ENCODE measurements around the gene WBP2NL. TPM values are rescaled to one million over a fixed set of nuclear protein-coding genes. Genes with fewer than 3 reads are reported as not detected.
"Not testable (repeated sequence)": the region's sequence is repeated elsewhere in the genome, so short reads cannot be mapped to it uniquely, and the experiment has no call there.

The WBP2NL gene
- total RNA-seq (2014; rRNA removed; shearing (Covaris generic)), result 0.78 and 1.2 TPM in 2 replicates
- polyA plus RNA-seq (2014; cell fraction: nucleus; rRNA removed), result 0.31 and 0.73 TPM in 2 replicates

GRCh38 chr22:41998361-41999261 is at the start of gene WBP2NL:
Gene WBP2NL, plus strand, starts transcription at chr22:41998788. Its CDS starts 31 bp downstream, at chr22:41998819.
- peak; percentile 84 for DNase-seq (ENCODE audit: extremely low read depth, low read depth)

GRCh38 chr22:41948928-41949296 is 49.7 kb upstream of the WBP2NL start:
- not testable (repeated sequence) for DNase-seq (ENCODE audit: extremely low read depth, low read depth)

GRCh38 chr22:41949297-41949965 is 49.2 kb upstream of the WBP2NL start:
- no peak for DNase-seq (ENCODE audit: extremely low read depth, low read depth)

- no peak for DNase-seq (ENCODE audit: extremely low read depth, low read depth)
These were observed 46.6 kb upstream of the WBP2NL start, which contains the start of gene SMIM45 for GRCh38 chr22:41951898-41952474. Gene SMIM45, plus strand, starts transcription at chr22:41952150.

GRCh38 chr22:41952713-41953112 is 45.9 kb upstream of the WBP2NL start:
- DNase-seq (ENCODE audit: extremely low read depth, low read depth), result no peak

GRCh38 chr22:41957941-41958556 is 40.5 kb upstream of the WBP2NL start:
- DNase-seq (ENCODE audit: extremely low read depth, low read depth), result no peak

GRCh38 chr22:41963453-41964111 is 35.0 kb upstream of the WBP2NL start:
- DNase-seq (ENCODE audit: extremely low read depth, low read depth), result no peak

GRCh38 chr22:41964112-41964491 is 34.5 kb upstream of the WBP2NL start:
- DNase-seq (ENCODE audit: extremely low read depth, low read depth), result no peak

GRCh38 chr22:41966225-41966606 is 32.4 kb upstream of the WBP2NL start:
- DNase-seq (ENCODE audit: extremely low read depth, low read depth), result no peak

GRCh38 chr22:41966607-41967240 is 31.9 kb upstream of the WBP2NL start:
- peak; percentile 33 for DNase-seq (ENCODE audit: extremely low read depth, low read depth)

GRCh38 chr22:41968601-41969000 is 30.0 kb upstream of the WBP2NL start:
- no peak for DNase-seq (ENCODE audit: extremely low read depth, low read depth)

- no peak for DNase-seq (ENCODE audit: extremely low read depth, low read depth)
These were observed 29.4 kb upstream of the WBP2NL start, which contains the start of gene SEPTIN3 for GRCh38 chr22:41969110-41969646. Gene SEPTIN3, plus strand, starts transcription at chr22:41969443. Its CDS starts 2,050 bp downstream, at chr22:41971493.

GRCh38 chr22:41970601-41971000 is 28.0 kb upstream of the WBP2NL start:
- no peak for DNase-seq (ENCODE audit: extremely low read depth, low read depth)

- DNase-seq (ENCODE audit: extremely low read depth, low read depth), result no peak
These were observed 27.2 kb upstream of the WBP2NL start for GRCh38 chr22:41971431-41971830.

GRCh38 chr22:41974691-41975290 is 23.8 kb upstream of the WBP2NL start:
- DNase-seq (ENCODE audit: extremely low read depth, low read depth), result no peak

- DNase-seq (ENCODE audit: extremely low read depth, low read depth), result no peak
These were observed 23.1 kb upstream of the WBP2NL start for GRCh38 chr22:41975299-41976069.

- no peak for DNase-seq (ENCODE audit: extremely low read depth, low read depth)
These were observed 22.3 kb upstream of the WBP2NL start for GRCh38 chr22:41976070-41976901.
